ENCODE measurements around the gene TET1. TPM values are rescaled to one million over a fixed set of nuclear protein-coding genes. Genes with fewer than 3 reads are reported as not detected.

TET1 gene
- total RNA-seq, 2 experiments from 2014 or later, result 1.5 TPM

DNA sequence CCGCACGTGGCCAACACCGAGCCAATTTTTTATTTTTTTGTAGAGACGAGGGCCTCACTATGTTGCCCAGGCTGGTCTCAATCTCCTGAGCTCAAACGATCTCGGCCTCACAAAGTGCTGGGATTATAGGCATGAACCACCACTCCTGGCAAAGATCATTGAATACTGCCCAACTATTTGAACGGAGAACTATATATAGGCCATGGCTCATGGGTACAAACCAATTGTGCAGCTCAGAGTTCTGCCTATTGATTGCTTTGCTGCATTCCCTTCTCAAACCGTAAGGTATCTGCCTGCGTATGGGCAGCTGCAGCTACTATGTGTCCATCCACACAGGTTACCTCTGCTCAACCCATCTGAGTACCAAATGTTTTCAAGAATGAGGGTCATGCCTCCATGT, 23.2 kb upstream of the TET1 start:
- DNase-seq, result no peak
- H3K4me1 Mint-ChIP-seq (ENCODE audit: low read depth), result no peaks in the 10 kb centered on the region
- no peaks in the 10 kb centered on the region for H3K36me3 ChIP-seq (ENCODE audit: insufficient read depth, low read length)
- no peak overlapping the region for H3K27ac ChIP-seq (ENCODE audit: low read depth in 1 of 2, low read length in 2 of 2)
- ChIA-PET POLR2A (no interaction called here), CTCF (no interaction called here)
- H3K36me3 Mint-ChIP-seq (ENCODE audit: low read depth), result no peaks in the 10 kb centered on the region
- H3K27me3 ChIP-seq (ENCODE audit: control insufficient read depth in 1 of 2, insufficient read depth in 2 of 2, low read length in 2 of 2), result no peaks in the 10 kb centered on the region
- no peaks in the 10 kb centered on the region for H3K4me1 ChIP-seq (ENCODE audit: insufficient read depth, low read length)
- TF ChIP-seq CTCF (IDR thresholded peaks at IDR 0.05), result no peak
- ATAC-seq (ENCODE audit: poor library complexity), result no peak
- H3K4me3 ChIP-seq (ENCODE audit: low read length), result no peak overlapping the region
- H3K9me3 Mint-ChIP-seq, result no peaks in the 10 kb centered on the region
- no peaks in the 10 kb centered on the region for H3K9me3 ChIP-seq (ENCODE audit: control insufficient read depth in 1 of 2, insufficient read depth in 1 of 2, low read length in 2 of 2)
- H3K27me3 Mint-ChIP-seq, result no peaks in the 10 kb centered on the region
- no peak overlapping the region for H3K27ac Mint-ChIP-seq
- H3K4me3 Mint-ChIP-seq, result no peak overlapping the region
- intact Hi-C loops (cut with DNase I, micrococcal nuclease), result no loop called here

DNA sequence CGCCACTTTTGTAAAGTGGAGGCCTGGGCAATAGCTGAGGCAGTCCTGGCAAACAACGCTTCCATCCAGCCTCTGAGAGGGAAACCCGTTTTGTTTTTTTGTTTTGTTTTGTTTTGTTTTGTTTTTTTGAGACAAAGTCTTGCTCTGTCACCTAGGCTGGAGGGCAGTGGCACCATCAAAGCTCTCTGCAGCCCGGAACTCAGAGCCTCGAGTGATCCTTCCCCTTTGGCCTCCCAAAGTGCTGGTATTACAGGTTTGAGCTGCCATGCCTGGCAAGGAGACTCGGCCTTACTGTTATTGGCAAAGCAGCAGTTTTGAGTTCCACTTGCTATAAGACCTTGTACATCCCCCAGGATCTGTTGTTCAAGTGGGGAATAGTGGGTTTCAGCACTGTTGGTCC, 22.3 kb upstream of the TET1 start:
- CTCF ChIA-PET, result no interaction called here
- no peak overlapping the region for H3K27ac ChIP-seq (ENCODE audit: low read depth in 1 of 2, low read length in 2 of 2)
- Mint-ChIP-seq H3K4me1 (ENCODE audit: low read depth) (no peaks in the 10 kb centered on the region), H3K27ac (no peak overlapping the region), H3K27me3 (no peaks in the 10 kb centered on the region), H3K4me3 (no peak overlapping the region), H3K36me3 (ENCODE audit: low read depth) (no peaks in the 10 kb centered on the region), H3K9me3 (no peaks in the 10 kb centered on the region)
- POLR2A ChIA-PET, result no interaction called here
- H3K9me3 ChIP-seq (ENCODE audit: control insufficient read depth in 1 of 2, insufficient read depth in 1 of 2, low read length in 2 of 2), result no peaks in the 10 kb centered on the region
- intact Hi-C loops (cut with DNase I, micrococcal nuclease), result no loop called here
- H3K4me1 ChIP-seq (ENCODE audit: insufficient read depth, low read length), result no peaks in the 10 kb centered on the region
- DNase-seq (no peak), ATAC-seq (ENCODE audit: poor library complexity) (no peak)
- H3K27me3 ChIP-seq (ENCODE audit: control insufficient read depth in 1 of 2, insufficient read depth in 2 of 2, low read length in 2 of 2), result no peaks in the 10 kb centered on the region
- TF ChIP-seq CTCF (IDR thresholded peaks at IDR 0.05), result no peak
- H3K4me3 ChIP-seq (ENCODE audit: low read length), result no peak overlapping the region
- no peaks in the 10 kb centered on the region for H3K36me3 ChIP-seq (ENCODE audit: insufficient read depth, low read length)

- Mint-ChIP-seq H3K27ac (no peak overlapping the region), H3K4me3 (no peak overlapping the region), H3K9me3 (no peaks in the 10 kb centered on the region), H3K27me3 (no peaks in the 10 kb centered on the region), H3K4me1 (ENCODE audit: low read depth) (no peaks in the 10 kb centered on the region), H3K36me3 (ENCODE audit: low read depth) (no peaks in the 10 kb centered on the region)
- ATAC-seq (ENCODE audit: poor library complexity) (no peak), DNase-seq (no peak)
- Histone ChIP-seq H3K9me3 (ENCODE audit: control insufficient read depth in 1 of 2, insufficient read depth in 1 of 2, low read length in 2 of 2) (no peaks in the 10 kb centered on the region), H3K4me1 (ENCODE audit: insufficient read depth, low read length) (no peaks in the 10 kb centered on the region), H3K36me3 (ENCODE audit: insufficient read depth, low read length) (no peaks in the 10 kb centered on the region), H3K27me3 (ENCODE audit: control insufficient read depth in 1 of 2, insufficient read depth in 2 of 2, low read length in 2 of 2) (peaks cover 0 to 2% of the 10 kb centered on the region in 2 experiments), H3K4me3 (ENCODE audit: low read length) (no peak overlapping the region), H3K27ac (ENCODE audit: low read depth in 1 of 2, low read length in 2 of 2) (no peak overlapping the region)
- CTCF ChIA-PET, result interaction anchor here (0.5 kb wide), 1 partner anchor 25 kb away, joined by 4 read pairs; no protein-coding TSS in a partner anchor
- intact Hi-C loops (cut with DNase I, micrococcal nuclease), result no loop called here
- no peak for TF ChIP-seq CTCF (IDR thresholded peaks at IDR 0.05)
- POLR2A ChIA-PET, result no interaction called here
Observed at GRCh38 chr10:68543004-68543918, 16.9 kb upstream of the TET1 start.
